Psoas muscle (tissue), 8 donors: ENCODE measurements around the gene CXCL13. TPM values are rescaled to one million over a fixed set of nuclear protein-coding genes. Genes with fewer than 3 reads are reported as not detected.
"Not testable (repeated sequence)": the region's sequence is repeated elsewhere in the genome, so short reads cannot be mapped to it uniquely, and the experiment has no call there.

ENCODE experiments used
- ATAC-seq, 4 donors: fragments of 200-7000 bp; cut with Tn5 transposase; one replicate each; pipeline ENCODE4 v1.9.1; 2020; ENCODE audit warnings: moderate library complexity in 3 of 4, mild to moderate bottlenecking in 2 of 4
- DNase-seq, 2 donors: peaks; one replicate each; pipeline ENCODE4 v3.0.0-alpha.2; 2020
- H3K27ac ChIP-seq: fragments of 200-600 bp; one replicate; pipeline ENCODE4 v1.8.0; 2022
- H3K27me3 ChIP-seq, 3 donors: fragments of 200-600 bp in 1 of 3; one replicate each; pipeline versions ENCODE4 v1.6.1 to v1.8.0; 2013 to 2022; ENCODE audit warnings: low read length in 2 of 3, mild to moderate bottlenecking in 2 of 3, moderate library complexity in 1 of 3; ENCODE audit not compliant: insufficient read depth in 3 of 3
- H3K36me3 ChIP-seq, 2 donors: fragments of 200-600 bp in 1 of 2; one replicate each; pipeline versions ENCODE4 v1.6.1 to v1.8.0; 2013 to 2022; ENCODE audit warnings: low read depth in 1 of 2, mild to moderate bottlenecking in 1 of 2, moderate library complexity in 1 of 2; ENCODE audit not compliant: insufficient read depth in 1 of 2
- H3K4me1 ChIP-seq: fragments of 200-600 bp; one replicate; pipeline ENCODE4 v1.8.0; 2022
- H3K4me3 ChIP-seq: fragments of 200-600 bp; one replicate; pipeline ENCODE4 v1.8.0; 2022; ENCODE audit warnings: mild to moderate bottlenecking
- H3K9me3 ChIP-seq: fragments of 200-600 bp; one replicate; pipeline ENCODE4 v1.8.0; 2022
- CTCF ChIP-seq: fragments of 200-600 bp; IDR thresholded peaks from one replicate; pipeline ENCODE4 v1.8.0; 2022; ENCODE audit warnings: antibody characterized with exemption
- WGBS, 3 donors: extraction: QIAGEN DNeasy Blood & Tissue Kit; methylation state at CpG; one replicate each; pipeline versions ENCODE4 v1.1.6 to v1.1.7; 2013; 5-methylcytosine and 5-hydroxymethylcytosine counted together
- intact Hi-C, 2 donors: fragments of 100-400 bp; cut with DNase I; formaldehyde crosslinking; loops; one replicate each; pipeline versions ENCODE4 v1.11.0 to v1.14.2; 2022
- polyA plus RNA-seq, 3 donors: library from polyadenylated mRNA; stranded (reverse); fragments of 200-250 nt; gene quantifications; one replicate each; pipeline ENCODE4 v1.2.3, GENCODE V29; 2013
- total RNA-seq, 4 donors: library from RNA; stranded (reverse); fragmentation: NEBNext Ultra II Directional in 2 of 4; extraction: Animal tissue kit (Norgen Biotek cat#: 25700) in 2 of 4; gene quantifications; one replicate each; pipeline versions ENCODE4 v1.2.1 to v1.2.4, GENCODE V29; 2021 to 2023
- donor health status: healthy with polysubstance abuse.
- donor health status: DM: no; HTN: no; CAD: no; lungs with moderate emphysema.
- donor health status: Bipolar disorder and iron deficiency.
- donor health status: healthy.
- donor health status: DM: yes; HTN: yes; CAD: no.
- donor health status: DM: no; HTN: no; CAD: no.
- donor health status: DM: no; HTN: no; CAD: no.
- donor health status: DM: yes; HTN: yes; CAD: no.

Gene CXCL13
- total and polyA plus RNA-seq, 7 donors = 0.09 to 0.53 (median 0.15) TPM; not detected in 3

- Histone ChIP-seq H3K36me3 (no peaks in the 10 kb centered on the region), H3K4me1 (no peaks in the 10 kb centered on the region), H3K4me3 (no peak overlapping the region), H3K27me3 (no peaks in the 10 kb centered on the region), H3K27ac (no peak overlapping the region), H3K9me3 (peaks cover 16% of the 10 kb centered on the region)
- intact Hi-C loops = no loop called here
- ATAC-seq (no peak), DNase-seq (no peak)
- no peak for TF ChIP-seq CTCF
- WGBS, 3 donors = 78 to 89% (median 81%) methylated on average over 1 of the region's 1 CpG
These were observed 45.2 kb downstream of the CXCL13 start for GRCh38 chr4:77650787-77651186.

- no peak for ATAC-seq
- no peak for TF ChIP-seq CTCF
These were observed 46.2 kb downstream of the CXCL13 start for GRCh38 chr4:77651820-77652219.

GRCh38 chr4:77652237-77652897, 46.7 kb downstream of the CXCL13 start:
- Histone ChIP-seq H3K9me3 (peaks cover under 1% of the 10 kb centered on the region), H3K4me1 (no peaks in the 10 kb centered on the region), H3K27me3 (no peaks in the 10 kb centered on the region), H3K4me3 (no peak overlapping the region), H3K27ac (no peak overlapping the region), H3K36me3 (no peaks in the 10 kb centered on the region)
- intact Hi-C loops = no loop called here
- DNase-seq = no peak
- WGBS, 3 donors = 44 to 48% (median 47%) methylated on average over 5 of the region's 5 CpGs
- no peak for TF ChIP-seq CTCF
- no peak for ATAC-seq

More at GRCh38 chr4:77651820-77652219, 46.2 kb downstream of the CXCL13 start:
- H3K9me3 ChIP-seq = peaks cover 6% of the 10 kb centered on the region
- no peak overlapping the region for H3K4me3 ChIP-seq
- no peaks in the 10 kb centered on the region for H3K36me3 ChIP-seq
- no peaks in the 10 kb centered on the region for H3K27me3 ChIP-seq
- intact Hi-C loops = no loop called here
- no peaks in the 10 kb centered on the region for H3K4me1 ChIP-seq
- H3K27ac ChIP-seq = no peak overlapping the region
- DNase-seq = no peak

GRCh38 chr4:77653162-77653758, 47.6 kb downstream of the CXCL13 start:
- 47 to 83% (median 77%) methylated on average over 2 of the region's 2 CpGs for WGBS, 3 donors
- Histone ChIP-seq H3K4me3 (no peak overlapping the region), H3K4me1 (no peaks in the 10 kb centered on the region), H3K9me3 (no peaks in the 10 kb centered on the region), H3K36me3 (no peaks in the 10 kb centered on the region), H3K27ac (no peak overlapping the region), H3K27me3 (no peaks in the 10 kb centered on the region)
- no peak for DNase-seq
- ATAC-seq = no peak
- intact Hi-C loops = no loop called here
- no peak for TF ChIP-seq CTCF

GRCh38 chr4:77660318-77660717, 54.7 kb downstream of the CXCL13 start:
- H3K27me3 ChIP-seq, intact Hi-C loops, H3K9me3 ChIP-seq, H3K4me3 ChIP-seq, DNase-seq, H3K4me1 ChIP-seq, ATAC-seq, H3K27ac ChIP-seq, H3K36me3 ChIP-seq: not testable (repeated sequence)
- WGBS, 3 donors = 88 to 93% (median 93%) methylated on average over 5 of the region's 5 CpGs

Other genes starting within 250 kb of the CXCL13 start
- gene CNOT6L, start 213.5 kb downstream of the CXCL13 start, total RNA-seq = 10 to 100 TPM; 18.0 to 23.3 (median 20.2) TPM
- 1 to 10 TPM; 2.6 to 6.9 (median 3.5) TPM for gene CNOT6L, start 213.5 kb downstream of the CXCL13 start, polyA plus RNA-seq